HG03378 (cell line): ENCODE measurements around the gene OR51B6.
A peak's percentile ranks its signal among the peaks of the same experiment; 100 is the strongest.
"Not testable (repeated sequence)": the region's sequence is repeated elsewhere in the genome, so short reads cannot be mapped to it uniquely, and the experiment has no call there.

Experiments
- ATAC-seq: cut with Tn5 transposase; IDR thresholded peaks from one replicate; pipeline ENCODE4 v1.9.1; 2021; ENCODE audit warnings: mild to moderate bottlenecking, moderate library complexity; ENCODE audit not compliant: unreplicated experiment

Gene OR51B6

GRCh38 chr11:5363679-5364078 lies 12.4 kb downstream of the OR51B6 start:
- no peak for ATAC-seq

- no peak for ATAC-seq
Observed at GRCh38 chr11:5364214-5364613, 12.9 kb downstream of the OR51B6 start.

GRCh38 chr11:5366365-5366764 lies 15.1 kb downstream of the OR51B6 start:
- ATAC-seq = not testable (repeated sequence)

GRCh38 chr11:5366856-5367255 lies 15.5 kb downstream of the OR51B6 start:
- ATAC-seq = no peak

- no peak for ATAC-seq
Observed at GRCh38 chr11:5367448-5368074, 16.3 kb downstream of the OR51B6 start.

GRCh38 chr11:5368502-5369043 lies 17.3 kb downstream of the OR51B6 start:
- ATAC-seq = no peak

GRCh38 chr11:5369789-5370188 lies 18.5 kb downstream of the OR51B6 start:
- peak; percentile 62 for ATAC-seq

GRCh38 chr11:5380740-5381342 lies 29.5 kb downstream of the OR51B6 start:
- peak; percentile 95 for ATAC-seq

GRCh38 chr11:5383576-5383975 lies 32.3 kb downstream of the OR51B6 start, which contains the start of gene OR51M1:
TSS of gene OR51M1 (plus strand) at chr11:5383812. CDS start at chr11:5389399, 5,587 bp downstream.
- no peak for ATAC-seq

GRCh38 chr11:5384335-5384734 lies 33.0 kb downstream of the OR51B6 start:
- no peak for ATAC-seq

- ATAC-seq = no peak
Observed at GRCh38 chr11:5390210-5390609, 38.9 kb downstream of the OR51B6 start.

GRCh38 chr11:5394091-5394490 lies 42.8 kb downstream of the OR51B6 start:
- no peak for ATAC-seq

- ATAC-seq = no peak
Observed at GRCh38 chr11:5398936-5399335, 47.6 kb downstream of the OR51B6 start.
